Measurements from ENCODE around the gene SLC25A2.

SLC25A2 gene

GRCh38 chr5:141313711-141314110 is 9.9 kb upstream of the SLC25A2 start:
- DNase-seq: no peak

GRCh38 chr5:141306630-141307029 is 2.8 kb upstream of the SLC25A2 start:
- no peak for DNase-seq

GRCh38 chr5:141298376-141298775 is 5.5 kb downstream of the SLC25A2 start:
- no peak for DNase-seq

- DNase-seq: no peak
Observed at GRCh38 chr5:141272906-141273305, 30.9 kb downstream of the SLC25A2 start.

- DNase-seq: no peak
Observed at GRCh38 chr5:141269195-141269594, 34.7 kb downstream of the SLC25A2 start.

- DNase-seq: no peak
Observed at GRCh38 chr5:141261238-141261546, 42.7 kb downstream of the SLC25A2 start.

GRCh38 chr5:141260458-141261237 is 43.2 kb downstream of the SLC25A2 start:
- no peak for DNase-seq

GRCh38 chr5:141258948-141259347 is 44.9 kb downstream of the SLC25A2 start:
- DNase-seq: no peak

GRCh38 chr5:141258464-141258863 is 45.4 kb downstream of the SLC25A2 start:
- no peak for DNase-seq
